Activated T-helper 17 cell treated with anti-CD3 and anti-CD28 coated beads, Interleukin-2, amount 50 U/mL, for 72 hours (primary cell): ENCODE data around the gene GCGR. TPM values are rescaled to one million over a fixed set of nuclear protein-coding genes. Genes with fewer than 3 reads are reported as not detected.
"Not testable (repeated sequence)": the region's sequence is repeated elsewhere in the genome, so short reads cannot be mapped to it uniquely, and the experiment has no call there.

Experiments
- ATAC-seq: fragments of 150-1000 bp; cut with Tn5 transposase; replicated peaks from 2 replicates; pipeline ENCODE4 v1.10.0; 2021; ENCODE audit warnings: mild to moderate bottlenecking, moderate library complexity
- H3K27ac Mint-ChIP-seq: one replicate; pipeline ENCODE4 v1.8.0; 2022; ENCODE audit warnings: mixed read lengths
- H3K27me3 Mint-ChIP-seq: one replicate; pipeline ENCODE4 v1.8.0; 2022; ENCODE audit warnings: mixed read lengths
- H3K36me3 Mint-ChIP-seq: one replicate; pipeline ENCODE4 v1.8.0; 2022; ENCODE audit warnings: low read depth, mild to moderate bottlenecking, mixed read lengths
- H3K4me1 Mint-ChIP-seq: one replicate; pipeline ENCODE4 v1.8.0; 2022; ENCODE audit warnings: mixed read lengths
- H3K4me3 Mint-ChIP-seq: one replicate; pipeline ENCODE4 v1.8.0; 2022; ENCODE audit warnings: mild to moderate bottlenecking, mixed read lengths
- H3K9me3 Mint-ChIP-seq: one replicate; pipeline ENCODE4 v1.8.0; 2022; ENCODE audit warnings: mixed read lengths
- total RNA-seq, 2 donors: library from RNA; stranded (reverse); gene quantifications; one replicate each; pipeline ENCODE4 v1.2.3, GENCODE V29; 2022

GCGR gene
- total RNA-seq, 2 donors from 2014 or later = 0.26 TPM; not detected in 1

- peak overlapping the region; percentile 86 for H3K27ac Mint-ChIP-seq
- no peaks in the 10 kb centered on the region for H3K9me3 Mint-ChIP-seq
- H3K36me3 Mint-ChIP-seq = peaks cover 15% of the 10 kb centered on the region
- no peaks in the 10 kb centered on the region for H3K27me3 Mint-ChIP-seq
- H3K4me1 Mint-ChIP-seq = peaks cover 6% of the 10 kb centered on the region
- no peak for ATAC-seq
- H3K4me3 Mint-ChIP-seq = peak overlapping the region; percentile 78
These were observed 30.2 kb downstream of the GCGR start for GRCh38 chr17:81833921-81834830.

DNA sequence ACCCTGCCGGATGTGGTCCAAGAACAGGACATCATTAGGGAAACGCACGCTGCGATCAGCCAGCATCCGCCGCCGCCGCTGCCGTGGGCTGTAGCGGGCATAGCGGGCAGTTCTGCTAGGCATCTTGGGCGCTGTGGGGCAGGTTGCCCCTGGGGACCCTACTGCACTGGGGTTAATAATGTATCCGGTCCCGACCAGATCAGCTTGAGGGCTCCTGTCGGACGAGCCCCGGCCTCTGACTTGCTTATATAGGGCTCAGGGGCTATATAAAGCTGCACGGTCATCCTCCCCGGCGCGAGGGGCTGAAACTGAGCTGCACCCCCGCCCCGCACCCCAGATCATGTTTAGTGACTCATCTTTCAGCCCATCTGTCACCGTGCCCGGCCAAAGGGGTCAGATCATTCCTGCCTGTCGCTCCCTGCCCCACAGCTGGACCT lies 30.9 kb downstream of the GCGR start, which contains the start of gene PPP1R27:
Gene PPP1R27 (minus strand): TSS at position 220 of the 437 bp plus-strand sequence. CDS start 97 bp downstream, at position 123.
- H3K27me3 Mint-ChIP-seq = no peaks in the 10 kb centered on the region
- peaks cover 15% of the 10 kb centered on the region for H3K36me3 Mint-ChIP-seq
- no peak for ATAC-seq
- no peaks in the 10 kb centered on the region for H3K9me3 Mint-ChIP-seq
- H3K27ac Mint-ChIP-seq = peak within 1 kb of the TSS; percentile 86
- peaks cover 6% of the 10 kb centered on the region for H3K4me1 Mint-ChIP-seq
- H3K4me3 Mint-ChIP-seq = peak within 1 kb of the TSS; percentile 78

DNA sequence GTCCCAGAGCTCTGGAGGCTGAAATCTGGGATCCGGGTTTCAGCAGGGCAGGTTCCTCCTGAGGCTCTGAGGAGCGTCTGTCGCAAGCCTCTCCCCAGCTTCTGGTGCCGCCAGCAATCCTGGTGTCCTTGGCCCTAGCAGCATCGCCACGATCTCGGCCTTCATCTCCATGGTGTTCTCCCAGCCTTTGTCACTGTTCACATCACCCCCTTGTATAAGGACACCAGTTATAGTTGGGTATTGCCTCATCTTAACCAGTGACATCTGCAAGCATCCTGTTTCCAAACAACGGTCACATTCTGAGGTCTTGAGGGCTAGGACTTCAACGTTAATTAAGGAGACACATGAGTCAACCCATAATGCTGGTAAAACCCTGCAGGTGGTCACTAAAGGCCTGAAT lies 33.7 kb downstream of the GCGR start:
- no peaks in the 10 kb centered on the region for H3K9me3 Mint-ChIP-seq
- H3K36me3 Mint-ChIP-seq = peaks cover under 1% of the 10 kb centered on the region
- H3K27me3 Mint-ChIP-seq = no peaks in the 10 kb centered on the region
- no peak overlapping the region for H3K27ac Mint-ChIP-seq
- no peak overlapping the region for H3K4me3 Mint-ChIP-seq
- H3K4me1 Mint-ChIP-seq = no peaks in the 10 kb centered on the region
- ATAC-seq = no peak

- peaks cover 9% of the 10 kb centered on the region for H3K36me3 Mint-ChIP-seq
- no peak overlapping the region for H3K4me3 Mint-ChIP-seq
- no peak overlapping the region for H3K27ac Mint-ChIP-seq
- no peak for ATAC-seq
- no peaks in the 10 kb centered on the region for H3K9me3 Mint-ChIP-seq
- H3K4me1 Mint-ChIP-seq = no peaks in the 10 kb centered on the region
- H3K27me3 Mint-ChIP-seq = no peaks in the 10 kb centered on the region
These were observed 34.9 kb downstream of the GCGR start for GRCh38 chr17:81838753-81839255.

DNA sequence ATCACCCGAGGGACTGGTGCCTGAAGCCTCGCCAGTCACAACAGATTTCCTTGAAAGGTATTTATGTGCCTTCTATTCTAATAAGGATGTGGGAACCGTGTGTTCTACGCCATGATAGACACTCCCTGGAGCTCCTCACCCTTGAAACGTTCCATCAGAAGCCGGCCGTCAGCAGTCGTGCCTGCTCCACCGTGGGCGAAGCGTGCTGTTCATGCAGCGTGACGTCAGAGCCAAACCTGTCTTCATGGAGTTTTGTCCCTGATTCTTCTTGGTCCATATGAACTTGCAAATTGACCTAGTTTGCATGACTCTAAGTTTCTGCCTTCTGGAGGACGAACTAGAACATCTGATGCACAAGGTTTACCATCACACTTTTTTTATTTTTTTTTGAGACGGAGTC lies 35.4 kb downstream of the GCGR start:
- Mint-ChIP-seq H3K27me3 (no peaks in the 10 kb centered on the region), H3K4me3 (no peak overlapping the region), H3K27ac (no peak overlapping the region), H3K9me3 (no peaks in the 10 kb centered on the region), H3K4me1 (no peaks in the 10 kb centered on the region), H3K36me3 (peaks cover 14% of the 10 kb centered on the region)
- ATAC-seq = no peak

DNA sequence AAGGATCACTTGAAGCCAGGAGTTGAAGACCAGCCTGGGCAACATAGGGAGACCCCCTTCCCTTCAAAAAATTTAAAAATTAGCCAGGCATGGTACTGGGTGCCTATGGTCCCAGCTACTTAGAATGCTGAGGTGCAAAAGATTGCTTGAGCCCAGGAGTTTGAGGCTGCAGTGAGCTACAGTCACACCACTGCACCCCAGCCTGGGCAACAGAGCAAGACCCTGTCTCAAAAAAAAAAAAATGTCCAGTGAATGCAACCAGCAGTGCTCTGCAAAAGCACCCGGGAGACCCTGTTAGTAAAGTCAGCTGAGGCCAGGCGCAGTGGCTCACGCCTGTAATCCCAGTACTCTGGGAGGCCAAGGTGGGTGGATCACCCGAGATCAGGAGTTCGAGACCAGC lies 36.1 kb downstream of the GCGR start:
- H3K4me1 Mint-ChIP-seq, ATAC-seq, H3K9me3 Mint-ChIP-seq, H3K27me3 Mint-ChIP-seq, H3K4me3 Mint-ChIP-seq, H3K27ac Mint-ChIP-seq: not testable (repeated sequence)
- H3K36me3 Mint-ChIP-seq = peaks cover 21% of the 10 kb centered on the region

GRCh38 chr17:81840826-81841778 lies 37.2 kb downstream of the GCGR start:
- Mint-ChIP-seq H3K4me3 (no peak overlapping the region), H3K9me3 (no peaks in the 10 kb centered on the region), H3K36me3 (peaks cover 29% of the 10 kb centered on the region), H3K4me1 (no peaks in the 10 kb centered on the region), H3K27me3 (no peaks in the 10 kb centered on the region), H3K27ac (no peak overlapping the region)
- ATAC-seq = no peak

GRCh38 chr17:81841866-81842265 lies 37.9 kb downstream of the GCGR start:
- Mint-ChIP-seq H3K9me3 (no peaks in the 10 kb centered on the region), H3K27me3 (no peaks in the 10 kb centered on the region), H3K27ac (no peak overlapping the region), H3K36me3 (peaks cover 37% of the 10 kb centered on the region), H3K4me1 (no peaks in the 10 kb centered on the region), H3K4me3 (no peak overlapping the region)
- no peak for ATAC-seq

DNA sequence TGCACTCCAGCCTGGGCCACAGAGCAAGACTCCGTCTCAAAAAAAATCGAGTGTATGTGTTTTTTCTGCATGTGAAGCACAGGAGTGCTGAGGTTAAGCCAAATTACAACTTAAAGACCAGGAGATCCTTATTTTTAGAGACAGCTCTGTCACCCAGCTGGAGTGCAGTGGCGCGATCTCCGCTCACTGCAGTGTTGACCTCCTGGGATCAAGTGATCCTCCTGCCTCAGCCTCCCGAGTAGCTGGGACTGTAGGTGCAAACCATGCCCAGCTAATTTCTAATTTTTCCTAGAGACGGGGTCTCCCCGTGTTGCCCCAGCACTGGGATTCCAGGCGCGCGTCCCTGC lies 38.4 kb downstream of the GCGR start:
- H3K27ac Mint-ChIP-seq = no peak overlapping the region
- no peaks in the 10 kb centered on the region for H3K27me3 Mint-ChIP-seq
- H3K4me3 Mint-ChIP-seq = no peak overlapping the region
- no peaks in the 10 kb centered on the region for H3K9me3 Mint-ChIP-seq
- no peaks in the 10 kb centered on the region for H3K4me1 Mint-ChIP-seq
- no peak for ATAC-seq
- H3K36me3 Mint-ChIP-seq = peaks cover 42% of the 10 kb centered on the region

DNA sequence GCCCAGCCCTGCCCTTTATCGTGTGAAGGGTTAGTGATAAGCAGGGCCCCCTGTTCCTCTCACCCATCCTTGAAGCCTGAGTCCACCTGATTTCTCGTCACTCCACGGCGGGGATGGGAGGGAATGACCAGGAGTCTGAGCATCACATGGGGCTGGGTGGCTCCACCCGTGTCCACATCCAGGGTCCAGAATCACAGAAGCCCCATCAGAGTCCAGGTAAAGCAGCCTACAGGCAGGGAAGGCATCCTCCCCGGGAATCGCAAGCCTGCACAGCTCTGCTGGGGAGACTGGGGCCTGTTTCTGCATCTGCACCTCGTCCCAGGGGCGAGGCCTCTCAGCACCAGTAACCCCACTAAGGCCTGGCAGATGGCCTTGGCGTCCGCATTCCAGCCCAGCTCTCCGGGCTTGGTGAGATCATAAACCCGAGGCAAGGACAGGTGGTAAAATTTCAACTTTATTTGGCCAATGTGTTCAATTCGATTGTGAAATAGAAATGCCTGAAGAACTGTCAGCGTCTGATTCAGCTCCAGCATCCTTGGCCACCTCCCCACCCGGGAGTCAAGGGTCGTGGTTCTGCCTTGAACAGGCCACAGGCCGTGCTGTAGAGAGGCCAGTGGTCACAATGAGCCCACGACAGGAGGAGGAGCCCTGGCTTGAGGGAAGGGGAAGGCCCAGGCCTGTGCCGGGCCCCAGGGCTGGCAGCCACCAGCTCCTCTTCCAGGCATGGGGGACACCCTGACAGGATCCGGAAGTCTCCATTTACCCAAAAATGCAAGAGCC lies 39.0 kb downstream of the GCGR start:
- ATAC-seq = peak; percentile 17
- no peak overlapping the region for H3K27ac Mint-ChIP-seq
- no peaks in the 10 kb centered on the region for H3K4me1 Mint-ChIP-seq
- no peaks in the 10 kb centered on the region for H3K27me3 Mint-ChIP-seq
- H3K36me3 Mint-ChIP-seq = peaks cover 47% of the 10 kb centered on the region
- H3K9me3 Mint-ChIP-seq = no peaks in the 10 kb centered on the region
- H3K4me3 Mint-ChIP-seq = no peak overlapping the region

GRCh38 chr17:81843713-81844326 lies 39.9 kb downstream of the GCGR start:
- no peak overlapping the region for H3K27ac Mint-ChIP-seq

GRCh38 chr17:81844327-81844851 lies 40.4 kb downstream of the GCGR start:
- Mint-ChIP-seq H3K27ac (no peak overlapping the region), H3K9me3 (no peaks in the 10 kb centered on the region), H3K4me3 (no peak overlapping the region), H3K4me1 (no peaks in the 10 kb centered on the region), H3K36me3 (peaks cover 60% of the 10 kb centered on the region), H3K27me3 (no peaks in the 10 kb centered on the region)
- peak; percentile 14 for ATAC-seq

More at GRCh38 chr17:81843713-81844326, 39.9 kb downstream of the GCGR start:
- ATAC-seq = no peak
- no peak overlapping the region for H3K4me3 Mint-ChIP-seq
- no peaks in the 10 kb centered on the region for H3K9me3 Mint-ChIP-seq
- H3K36me3 Mint-ChIP-seq = peaks cover 54% of the 10 kb centered on the region
- H3K4me1 Mint-ChIP-seq = no peaks in the 10 kb centered on the region
- H3K27me3 Mint-ChIP-seq = no peaks in the 10 kb centered on the region

DNA sequence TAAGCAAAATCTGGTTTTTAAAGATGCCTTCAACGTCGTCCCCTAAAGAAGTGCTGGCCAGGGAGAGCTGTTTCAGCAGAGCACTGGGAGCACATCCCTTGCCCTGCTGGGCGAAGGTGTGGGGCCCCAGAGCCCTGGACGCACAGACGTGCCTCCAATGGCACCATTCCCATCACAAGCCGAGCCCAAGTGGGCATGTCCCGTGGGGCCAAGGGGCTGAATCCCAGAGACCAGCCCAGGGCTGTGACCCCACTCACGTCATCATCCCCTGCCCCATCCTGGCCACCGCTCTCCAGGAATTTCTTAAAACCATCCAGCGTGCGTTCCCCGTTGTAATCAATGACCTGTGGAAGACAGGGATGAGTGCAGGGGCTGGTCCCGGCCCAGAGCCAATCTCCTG lies 40.9 kb downstream of the GCGR start:
- H3K27ac Mint-ChIP-seq = no peak overlapping the region
- H3K9me3 Mint-ChIP-seq = no peaks in the 10 kb centered on the region
- ATAC-seq = no peak
- H3K4me1 Mint-ChIP-seq = no peaks in the 10 kb centered on the region
- no peaks in the 10 kb centered on the region for H3K27me3 Mint-ChIP-seq
- no peak overlapping the region for H3K4me3 Mint-ChIP-seq
- H3K36me3 Mint-ChIP-seq = peaks cover 64% of the 10 kb centered on the region
